ENCODE results near the gene PNPLA7.

DNA sequence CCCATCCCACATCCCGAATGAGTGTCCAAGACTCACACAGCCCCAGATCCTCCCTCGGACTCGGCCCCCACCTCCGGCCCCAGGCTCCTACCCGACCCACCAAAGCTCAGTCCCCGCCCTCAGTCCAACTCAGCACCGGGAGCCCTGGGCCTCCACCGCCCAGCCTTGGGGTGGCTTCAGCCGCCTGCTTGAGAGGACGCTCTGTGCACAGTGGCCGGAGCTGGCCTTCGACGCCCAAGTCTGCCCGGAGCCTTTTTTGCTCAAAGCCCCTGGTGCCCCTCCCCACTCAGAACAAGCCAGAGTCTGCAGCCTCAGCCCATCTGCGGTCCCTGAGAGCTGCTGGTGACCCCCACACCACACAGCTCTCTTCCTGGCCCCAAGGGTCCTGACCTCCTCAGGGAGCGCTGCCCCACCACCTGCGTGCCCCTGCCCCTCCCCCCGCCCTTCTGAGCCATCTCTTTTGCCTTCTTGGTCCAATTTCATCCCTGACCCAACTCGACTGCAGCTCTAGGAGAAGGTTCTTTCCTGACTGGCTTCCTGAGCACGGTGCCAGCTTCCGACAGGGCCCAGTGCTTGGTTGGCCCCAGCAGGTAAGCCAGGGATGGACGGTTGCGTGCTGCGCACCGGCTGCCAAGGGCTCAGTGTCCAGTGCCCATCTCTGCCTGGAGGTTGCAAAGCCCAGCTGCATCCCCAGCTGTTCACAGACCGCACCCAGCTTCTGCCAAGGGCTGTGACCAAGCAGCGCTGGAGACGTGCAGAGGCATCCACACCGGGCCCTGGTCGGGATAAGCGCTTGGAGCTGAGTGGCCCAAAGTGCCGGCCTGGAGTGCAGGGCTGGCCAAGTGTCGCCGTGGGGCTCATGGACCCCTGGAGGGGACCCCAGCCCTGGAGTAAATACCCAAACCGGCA, 63.4 kb downstream of the PNPLA7 start:
- no peak for TF ChIP-seq POLR2AphosphoS5 (IDR thresholded peaks at IDR 0.05)
- TF ChIP-seq, protein P1, sequence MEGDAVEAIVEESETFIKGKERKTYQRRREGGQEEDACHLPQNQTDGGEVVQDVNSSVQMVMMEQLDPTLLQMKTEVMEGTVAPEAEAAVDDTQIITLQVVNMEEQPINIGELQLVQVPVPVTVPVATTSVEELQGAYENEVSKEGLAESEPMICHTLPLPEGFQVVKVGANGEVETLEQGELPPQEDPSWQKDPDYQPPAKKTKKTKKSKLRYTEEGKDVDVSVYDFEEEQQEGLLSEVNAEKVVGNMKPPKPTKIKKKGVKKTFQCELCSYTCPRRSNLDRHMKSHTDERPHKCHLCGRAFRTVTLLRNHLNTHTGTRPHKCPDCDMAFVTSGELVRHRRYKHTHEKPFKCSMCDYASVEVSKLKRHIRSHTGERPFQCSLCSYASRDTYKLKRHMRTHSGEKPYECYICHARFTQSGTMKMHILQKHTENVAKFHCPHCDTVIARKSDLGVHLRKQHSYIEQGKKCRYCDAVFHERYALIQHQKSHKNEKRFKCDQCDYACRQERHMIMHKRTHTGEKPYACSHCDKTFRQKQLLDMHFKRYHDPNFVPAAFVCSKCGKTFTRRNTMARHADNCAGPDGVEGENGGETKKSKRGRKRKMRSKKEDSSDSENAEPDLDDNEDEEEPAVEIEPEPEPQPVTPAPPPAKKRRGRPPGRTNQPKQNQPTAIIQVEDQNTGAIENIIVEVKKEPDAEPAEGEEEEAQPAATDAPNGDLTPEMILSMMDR (IDR thresholded peaks at IDR 0.05 in 8 of 11, conservative IDR thresholded peaks at IDR 0.05 in 3 of 11) = no peak

Measured in spleen (tissue), 7 donors.